SU-DHL-6 (cell line): ENCODE measurements around the gene TMEM169.

Experiments
- CTCF ChIP-seq: fragments of 200-600 bp; sonication (generic); IDR thresholded peaks from one replicate; pipeline ENCODE4 v1.5.1; 2017; ENCODE audit warnings: antibody characterized with exemption, mild to moderate bottlenecking, low read length, moderate library complexity; ENCODE audit not compliant: insufficient read depth, poor library complexity, severe bottlenecking
- EZH2phosphoT487 ChIP-seq: fragments of 200-600 bp; sonication (generic), shearing (Covaris generic); conservative IDR thresholded peaks from 2 replicates; pipeline ENCODE4 v1.6.1; 2018; ENCODE audit warnings: mild to moderate bottlenecking, antibody characterized with exemption, low read length, moderate library complexity, mixed read lengths

GRCh38 chr2:216083464-216084281 lies 2.0 kb downstream of the TMEM169 start:
- TF ChIP-seq CTCF, result no peak
- TF ChIP-seq EZH2phosphoT487, result no peak
